Spinal cord (tissue), 10 donors: Measurements from ENCODE around the gene SEC61A1. TPM values are rescaled to one million over a fixed set of nuclear protein-coding genes. Genes with fewer than 3 reads are reported as not detected.
A peak's percentile ranks its signal among the peaks of the same experiment; 100 is the strongest.

ENCODE experiments used
- DNase-seq, 6 donors: peaks; one replicate each; pipeline versions ENCODE4 v3.0.0 to v3.0.0-alpha.2; 2013 to 2015; ENCODE audit warnings: low spot score in 6 of 6, low read depth in 4 of 6
- H3K27ac ChIP-seq: one replicate; pipeline ENCODE4 v1.5.1; 2013; ENCODE audit warnings: low read depth, low read length, control low read depth
- H3K27me3 ChIP-seq: one replicate; pipeline ENCODE4 v1.6.1; 2013; ENCODE audit warnings: low read length; ENCODE audit not compliant: control insufficient read depth, insufficient read depth
- H3K36me3 ChIP-seq: one replicate; pipeline ENCODE4 v1.6.1; 2013; ENCODE audit warnings: low read length; ENCODE audit not compliant: control insufficient read depth, insufficient read depth
- H3K4me1 ChIP-seq: one replicate; pipeline ENCODE4 v1.6.1; 2013; ENCODE audit warnings: low read length; ENCODE audit not compliant: control insufficient read depth, insufficient read depth
- H3K4me3 ChIP-seq: one replicate; pipeline ENCODE4 v1.5.1; 2013; ENCODE audit warnings: low read depth, low read length, control low read depth
- H3K9me3 ChIP-seq: one replicate; pipeline ENCODE4 v1.6.1; 2013; ENCODE audit warnings: low read length; ENCODE audit not compliant: control insufficient read depth, insufficient read depth
- WGBS: methylation state at CpG from one replicate; pipeline ENCODE4 v1.1.5; 2013; ENCODE audit warnings: missing lambda C conversion rate; ENCODE audit not compliant: insufficient coverage; 5-methylcytosine and 5-hydroxymethylcytosine counted together
- polyA plus RNA-seq, 2 donors: library from polyadenylated mRNA; unstranded; fragments of 120-200 nt; gene quantifications; one replicate each; pipeline ENCODE4 v1.2.1, GENCODE V29; 2013; ENCODE audit not compliant: insufficient read length in 2 of 2
- total RNA-seq, 2 donors: library from RNA; depleted of rRNA in 1 of 2; stranded (reverse); fragments of 120-200 nt in 1 of 2; fragments of >200 nt in 1 of 2; gene quantifications; one replicate each; pipeline versions ENCODE4 v1.2.3 to v1.2.4, GENCODE V29; 2013 to 2014
- donor health status: healthy.

SEC61A1 gene
- total and polyA plus RNA-seq, 4 donors, result 119 to 177 (median 150) TPM

- Histone ChIP-seq H3K4me1 (peaks cover 3% of the 10 kb centered on the region), H3K27ac (no peak overlapping the region), H3K27me3 (no peaks in the 10 kb centered on the region), H3K4me3 (no peak overlapping the region), H3K9me3 (no peaks in the 10 kb centered on the region), H3K36me3 (peaks cover 69% of the 10 kb centered on the region)
- DNase-seq, result no peak
- over 99% methylated on average over 6 of the region's 6 CpGs for WGBS
Observed at GRCh38 chr3:128098234-128098633, 46.0 kb downstream of the SEC61A1 start.

GRCh38 chr3:128100161-128100560, 47.9 kb downstream of the SEC61A1 start:
- no peak overlapping the region for H3K27ac ChIP-seq
- 46% methylated on average over 3 of the region's 3 CpGs for WGBS

GRCh38 chr3:128100638-128101037, 48.4 kb downstream of the SEC61A1 start:
- WGBS, result 40% methylated on average over 1 of the region's 2 CpGs
- Histone ChIP-seq H3K9me3 (no peaks in the 10 kb centered on the region), H3K4me1 (no peaks in the 10 kb centered on the region), H3K4me3 (no peak overlapping the region), H3K36me3 (peaks cover 58% of the 10 kb centered on the region), H3K27me3 (no peaks in the 10 kb centered on the region), H3K27ac (no peak overlapping the region)
- DNase-seq, result no peak

More at GRCh38 chr3:128100161-128100560, 47.9 kb downstream of the SEC61A1 start:
- peaks cover 62% of the 10 kb centered on the region for H3K36me3 ChIP-seq
- peak in 2 of 6 donors; percentile 54 to 73 for DNase-seq
- H3K4me1 ChIP-seq, result peaks cover 3% of the 10 kb centered on the region
- H3K4me3 ChIP-seq, result no peak overlapping the region
- H3K9me3 ChIP-seq, result no peaks in the 10 kb centered on the region
- H3K27me3 ChIP-seq, result no peaks in the 10 kb centered on the region

- 54% methylated on average over 2 of the region's 5 CpGs for WGBS
- no peak overlapping the region for H3K4me3 ChIP-seq
- H3K4me1 ChIP-seq, result no peaks in the 10 kb centered on the region
- peak in 1 of 6 donors; percentile 76 for DNase-seq
- H3K27me3 ChIP-seq, result no peaks in the 10 kb centered on the region
- no peaks in the 10 kb centered on the region for H3K9me3 ChIP-seq
- no peak overlapping the region for H3K27ac ChIP-seq
- peaks cover 38% of the 10 kb centered on the region for H3K36me3 ChIP-seq
Observed at GRCh38 chr3:128103136-128103676, 51.0 kb downstream of the SEC61A1 start.

DNA sequence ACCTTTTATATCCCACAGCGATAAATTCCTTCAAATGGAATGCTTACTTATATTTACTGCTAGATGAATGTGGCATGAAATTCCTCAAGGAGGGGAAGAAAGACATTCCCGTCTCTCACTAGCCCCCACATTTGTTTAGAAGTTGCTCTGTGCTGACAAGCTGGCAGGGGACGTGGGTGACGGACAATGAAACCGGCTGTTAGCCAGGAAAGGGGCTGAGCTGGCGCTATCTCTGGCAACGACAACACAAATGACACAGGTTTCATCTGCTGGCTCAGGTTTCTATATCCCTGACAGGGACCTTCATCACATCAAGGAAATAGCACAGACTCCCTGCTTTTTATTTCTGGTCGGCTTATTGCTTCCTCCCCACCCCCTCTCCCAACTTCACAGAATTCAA, 55.6 kb downstream of the SEC61A1 start:
- Histone ChIP-seq H3K9me3 (no peaks in the 10 kb centered on the region), H3K4me1 (no peaks in the 10 kb centered on the region), H3K27me3 (no peaks in the 10 kb centered on the region), H3K27ac (no peak overlapping the region), H3K4me3 (no peak overlapping the region), H3K36me3 (peaks cover 30% of the 10 kb centered on the region)
- WGBS, result 44% methylated on average over 4 of the region's 8 CpGs
- peak in 2 of 6 donors; percentile 19 to 33 for DNase-seq

- H3K4me1 ChIP-seq, result no peaks in the 10 kb centered on the region
- H3K4me3 ChIP-seq, result no peak overlapping the region
- H3K27me3 ChIP-seq, result no peaks in the 10 kb centered on the region
- WGBS, result 96% methylated on average over 5 of the region's 5 CpGs
- no peak overlapping the region for H3K27ac ChIP-seq
- peaks cover 30% of the 10 kb centered on the region for H3K36me3 ChIP-seq
- H3K9me3 ChIP-seq, result no peaks in the 10 kb centered on the region
- no peak for DNase-seq
Observed at GRCh38 chr3:128111147-128111546, 58.9 kb downstream of the SEC61A1 start.

DNA sequence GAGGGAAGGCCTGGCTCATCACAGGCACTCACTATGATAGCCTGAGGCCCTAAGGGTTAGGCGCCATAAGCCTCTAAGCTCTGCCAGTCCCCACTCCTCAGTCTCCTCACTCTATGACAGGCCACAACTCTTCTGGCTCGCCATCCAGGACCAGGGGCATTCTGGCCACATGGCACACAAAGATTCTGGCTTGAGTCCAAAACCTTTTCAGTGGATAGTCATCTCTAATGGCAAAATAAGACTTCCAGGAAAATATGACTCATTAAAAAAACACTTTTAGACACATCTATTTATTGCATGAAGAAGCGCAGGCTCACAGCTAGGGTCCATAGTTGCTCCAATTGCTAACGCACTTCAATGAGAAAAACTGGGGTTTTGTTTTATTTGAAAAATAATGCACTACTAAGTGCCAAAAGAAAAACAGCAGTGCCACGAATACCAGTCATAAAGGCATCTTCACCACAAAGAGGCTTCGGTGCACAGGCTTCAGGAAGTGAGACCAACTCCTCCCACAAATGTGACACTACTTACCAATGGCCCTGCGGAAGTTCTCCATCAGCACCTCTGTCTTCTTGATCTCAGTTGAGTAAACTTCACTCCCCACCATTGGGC, 60.2 kb downstream of the SEC61A1 start:
- no peaks in the 10 kb centered on the region for H3K4me1 ChIP-seq
- H3K36me3 ChIP-seq, result peaks cover 35% of the 10 kb centered on the region
- no peak for DNase-seq
- H3K27me3 ChIP-seq, result no peaks in the 10 kb centered on the region
- no peak overlapping the region for H3K27ac ChIP-seq
- WGBS, result 83% methylated on average over 3 of the region's 7 CpGs
- H3K4me3 ChIP-seq, result no peak overlapping the region
- H3K9me3 ChIP-seq, result no peaks in the 10 kb centered on the region

- no peak overlapping the region for H3K27ac ChIP-seq
- no peaks in the 10 kb centered on the region for H3K9me3 ChIP-seq
- 84% methylated on average over 6 of the region's 9 CpGs for WGBS
- no peaks in the 10 kb centered on the region for H3K27me3 ChIP-seq
- no peak for DNase-seq
- H3K4me3 ChIP-seq, result no peak overlapping the region
- H3K36me3 ChIP-seq, result peaks cover 35% of the 10 kb centered on the region
- H3K4me1 ChIP-seq, result no peaks in the 10 kb centered on the region
Observed at GRCh38 chr3:128113817-128114794, 61.9 kb downstream of the SEC61A1 start.
